NCI-H2029 treated with DMSO at 0.1 percent for 48 hours (cell line): ENCODE results near the gene MS4A8.
"Not testable (repeated sequence)": the region's sequence is repeated elsewhere in the genome, so short reads cannot be mapped to it uniquely, and the experiment has no call there.

Source experiments
- DNase-seq: peaks from one replicate; lab custom pipeline; 2025; lab: John Stamatoyannopoulos, UW

Gene MS4A8, protein sequence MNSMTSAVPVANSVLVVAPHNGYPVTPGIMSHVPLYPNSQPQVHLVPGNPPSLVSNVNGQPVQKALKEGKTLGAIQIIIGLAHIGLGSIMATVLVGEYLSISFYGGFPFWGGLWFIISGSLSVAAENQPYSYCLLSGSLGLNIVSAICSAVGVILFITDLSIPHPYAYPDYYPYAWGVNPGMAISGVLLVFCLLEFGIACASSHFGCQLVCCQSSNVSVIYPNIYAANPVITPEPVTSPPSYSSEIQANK

DNA sequence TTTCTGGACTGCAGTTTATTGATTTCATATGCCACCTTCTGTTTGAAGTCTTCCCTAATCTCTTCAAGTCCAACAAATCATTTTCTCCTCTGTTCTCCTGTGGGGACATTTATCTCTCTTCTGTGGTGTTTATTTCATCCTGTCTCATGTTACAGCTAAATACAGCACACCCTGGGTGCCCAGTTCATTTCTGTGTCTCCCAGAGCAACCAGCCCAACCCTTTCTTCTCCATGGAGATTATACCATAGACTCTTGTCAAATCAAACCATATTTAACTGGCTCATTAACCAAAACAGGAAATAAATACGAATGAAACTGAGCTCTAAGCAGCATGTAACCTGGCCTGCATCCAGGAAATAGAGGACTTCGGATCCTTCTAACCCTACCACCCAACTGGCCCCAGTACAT is at the start of gene MS4A8:
TSS of gene MS4A8 (plus strand) at position 329 of the 408 bp plus-strand sequence. CDS start 1,249 bp downstream, outside the sequence.
- DNase-seq: peak; percentile 97

DNA sequence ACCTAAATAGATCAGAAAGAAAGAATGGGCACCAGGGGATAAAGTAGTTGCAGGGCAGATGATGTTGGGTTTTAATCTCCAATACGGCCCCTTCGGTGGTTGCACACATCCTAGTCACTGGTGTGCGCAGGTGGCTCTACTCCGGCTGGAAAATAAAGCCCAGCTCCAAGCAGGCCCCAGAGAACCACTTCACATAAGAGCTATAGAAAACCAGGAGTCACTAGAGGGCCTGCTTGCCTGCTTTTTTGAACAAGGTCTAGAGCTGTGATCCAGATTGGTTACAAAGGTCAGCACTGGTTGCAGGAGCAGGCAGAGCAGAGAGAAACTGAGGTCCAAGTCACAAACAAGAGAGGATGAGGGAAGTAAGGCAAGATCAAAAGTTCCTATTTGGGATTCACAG is 41.5 kb upstream of the MS4A8 start:
- peak; percentile 97 for DNase-seq

DNA sequence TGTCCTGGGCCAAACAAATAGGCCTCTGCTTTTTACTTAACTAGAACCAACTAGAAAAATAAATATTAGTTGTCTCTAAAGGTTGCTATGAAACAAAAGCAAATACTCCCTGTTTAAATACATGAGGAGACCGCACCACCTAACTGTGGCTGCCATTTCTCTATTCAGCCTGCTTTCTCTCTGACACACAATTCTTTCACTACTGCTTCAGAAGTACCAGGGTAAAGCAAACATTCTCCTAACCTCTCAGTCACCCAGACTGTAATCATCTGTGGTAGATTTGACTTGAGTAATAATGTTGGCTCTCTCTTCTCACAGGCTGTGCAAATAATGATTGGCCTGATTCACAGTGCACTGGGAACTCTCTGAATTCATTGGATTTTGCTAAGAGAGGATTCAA is 41.0 kb upstream of the MS4A8 start:
- DNase-seq: peak; percentile 98

DNA sequence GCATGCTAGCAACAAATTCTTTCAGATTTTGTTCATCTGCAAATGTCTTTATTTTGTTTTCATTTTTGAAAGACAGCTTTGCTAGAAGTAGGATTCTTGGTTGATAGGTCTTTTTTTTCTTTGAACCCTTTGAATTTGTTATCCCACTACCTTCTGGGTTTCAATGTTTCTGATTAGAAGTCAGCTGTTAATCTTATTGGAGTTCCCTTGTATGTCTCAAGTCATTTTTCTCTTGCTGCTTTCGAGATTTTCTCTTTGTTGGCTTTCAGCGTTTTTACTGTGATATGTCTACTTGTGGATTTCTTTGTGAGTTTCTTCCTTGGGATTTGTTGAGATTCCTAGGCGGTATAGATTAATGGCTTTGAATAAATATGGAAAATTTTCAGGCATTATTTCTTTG is 27.2 kb upstream of the MS4A8 start:
- DNase-seq: no peak

DNA sequence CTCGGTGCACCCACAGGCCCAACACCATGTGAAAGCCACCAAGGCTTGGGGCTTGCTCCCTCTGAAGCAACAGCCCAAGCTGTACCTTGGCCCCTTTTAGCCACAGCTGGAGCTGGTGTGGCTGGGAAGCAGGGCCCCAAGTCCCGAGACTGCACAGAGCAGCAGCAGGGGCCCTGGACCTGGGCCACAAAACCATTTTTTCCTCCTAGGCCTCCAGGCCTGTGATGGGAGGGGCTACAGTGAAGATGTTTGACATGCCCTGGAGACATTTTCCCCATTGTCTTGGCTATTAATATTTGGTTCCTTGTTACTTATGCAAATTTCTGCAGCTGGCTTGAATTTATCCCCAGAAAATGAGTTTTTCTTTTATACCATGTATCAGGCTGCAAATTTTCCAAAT is 21.2 kb upstream of the MS4A8 start:
- not testable (repeated sequence) for DNase-seq

DNA sequence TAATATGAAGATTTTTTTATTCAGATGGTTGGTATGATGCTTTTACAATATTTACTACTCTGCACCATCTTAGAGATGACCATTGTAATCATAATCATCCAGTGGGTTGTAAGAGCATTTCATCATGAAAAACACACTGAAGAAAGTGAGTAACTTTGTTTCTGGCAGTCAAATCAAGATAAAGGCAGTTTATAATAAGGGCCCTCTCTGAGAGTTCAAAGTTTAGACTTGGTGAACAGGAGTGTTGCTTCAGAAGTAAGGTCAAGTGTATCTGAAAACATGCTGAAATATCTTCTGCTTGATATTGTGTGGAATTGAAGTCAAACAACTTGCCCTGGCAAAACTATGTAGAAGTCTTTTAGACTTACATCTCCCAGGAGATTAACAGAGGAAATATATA is 19.5 kb upstream of the MS4A8 start:
- DNase-seq: no peak

DNA sequence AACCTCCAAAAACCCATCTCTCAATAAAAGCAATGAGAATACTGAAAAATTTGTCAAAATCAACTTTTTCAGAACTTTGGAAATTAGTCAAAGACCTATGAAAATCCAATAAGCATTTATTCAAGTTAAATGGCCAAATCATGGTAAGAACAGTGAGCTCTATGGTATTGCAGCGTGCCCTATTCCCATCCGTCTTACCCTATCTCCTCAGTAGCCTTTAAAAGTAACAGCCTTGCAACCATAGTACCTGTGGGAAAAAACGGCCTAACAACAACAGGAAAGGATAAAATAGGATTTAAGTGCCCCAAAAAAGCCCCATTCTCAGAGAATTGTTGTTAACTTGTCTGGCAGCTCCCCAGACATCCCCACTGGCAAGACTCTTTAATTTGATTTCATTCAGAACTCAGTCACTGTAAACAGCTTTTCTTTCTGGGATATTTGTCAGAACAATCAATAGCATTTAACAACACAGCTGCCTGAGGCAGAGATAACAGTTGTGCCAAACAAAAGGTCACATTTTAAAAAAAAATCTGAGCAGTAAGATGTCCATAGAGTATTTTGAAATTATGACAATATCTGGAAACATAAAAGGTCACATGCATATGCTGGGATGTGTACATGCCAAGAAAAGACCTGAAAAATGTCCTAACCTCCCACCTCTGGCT is 18.8 kb upstream of the MS4A8 start:
- no peak for DNase-seq

DNA sequence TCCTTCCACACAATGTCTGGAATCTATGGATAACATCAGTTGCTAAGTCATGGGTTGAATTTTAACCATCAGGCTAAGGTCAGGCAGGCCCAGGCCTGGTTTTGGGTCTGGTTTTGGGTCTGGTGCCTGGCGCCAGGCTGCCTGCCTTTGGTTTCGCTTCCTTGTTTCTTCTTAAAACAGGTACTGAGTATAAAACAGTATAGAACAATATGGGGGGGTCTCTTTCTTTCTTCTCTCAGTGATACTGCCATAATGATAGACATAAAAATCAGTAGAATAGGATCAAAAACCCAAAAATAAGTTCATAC is 14.9 kb upstream of the MS4A8 start:
- DNase-seq: not testable (repeated sequence)

DNA sequence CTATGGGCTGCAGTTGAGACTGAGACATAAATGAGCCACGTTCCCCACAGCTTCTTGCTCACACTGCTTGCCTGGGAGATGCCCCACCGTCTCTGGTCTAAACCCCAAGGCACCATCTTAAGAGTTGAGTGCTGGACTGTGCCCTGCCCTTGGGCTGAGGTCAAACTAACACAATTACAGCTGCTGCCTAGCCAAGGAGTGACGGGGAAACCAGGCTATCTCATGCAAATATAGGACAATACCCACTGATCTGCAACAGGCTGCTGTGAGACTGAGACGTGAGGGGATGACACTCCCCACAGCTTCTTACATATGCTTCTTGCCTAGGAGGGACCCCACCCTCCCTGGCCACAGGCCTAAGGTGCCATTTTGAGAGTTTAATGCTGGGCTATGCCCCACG is 7.8 kb upstream of the MS4A8 start:
- no peak for DNase-seq

DNA sequence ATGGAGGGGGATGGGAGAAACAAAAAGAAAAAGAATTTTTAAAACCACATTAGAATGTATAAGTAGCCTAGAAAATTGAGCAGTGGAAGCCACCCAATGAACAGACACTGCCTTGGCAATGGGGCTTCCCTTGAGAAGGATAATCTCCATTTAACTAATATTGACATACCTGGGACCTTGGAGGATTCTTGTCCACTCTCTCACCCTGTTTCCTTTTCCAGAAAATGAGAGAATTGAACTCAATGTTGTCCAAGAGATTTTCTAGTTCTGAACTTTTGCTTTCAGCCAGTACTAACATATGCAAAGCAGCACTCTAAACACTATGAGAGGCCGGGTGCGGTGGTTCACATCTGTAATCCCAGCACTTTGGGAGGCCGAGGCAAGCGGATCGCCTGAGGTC is 524 bp downstream of the MS4A8 start:
- DNase-seq: no peak

DNA sequence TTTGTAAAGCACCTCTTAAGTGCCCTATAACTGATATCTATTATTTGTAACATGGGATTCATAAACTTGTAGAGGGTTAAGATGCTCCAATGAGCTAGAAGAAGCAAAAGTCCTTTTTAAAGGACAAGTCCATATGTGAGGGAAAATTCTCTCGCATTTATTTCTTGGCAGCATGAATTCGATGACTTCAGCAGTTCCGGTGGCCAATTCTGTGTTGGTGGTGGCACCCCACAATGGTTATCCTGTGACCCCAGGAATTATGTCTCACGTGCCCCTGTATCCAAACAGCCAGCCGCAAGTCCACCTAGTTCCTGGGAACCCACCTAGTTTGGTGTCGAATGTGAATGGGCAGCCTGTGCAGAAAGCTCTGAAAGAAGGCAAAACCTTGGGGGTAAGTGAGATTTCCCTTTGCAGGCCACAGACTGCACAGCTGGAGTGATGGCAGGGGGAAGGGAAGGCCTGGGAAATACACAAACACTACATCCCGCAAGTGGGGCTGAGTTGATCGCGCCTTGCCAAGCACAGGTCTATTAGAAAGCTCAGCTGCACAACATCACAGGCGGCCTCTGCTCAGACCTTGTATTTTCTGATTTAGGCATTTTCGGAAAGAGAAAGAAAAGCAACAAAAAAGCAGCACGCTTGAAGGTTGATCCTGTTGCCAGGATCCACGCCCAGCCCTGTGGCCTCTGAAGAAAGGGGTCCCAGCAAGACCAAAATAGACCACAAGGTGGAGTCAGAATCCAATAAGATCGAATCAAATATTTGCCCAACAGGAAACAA is 1.5 kb downstream of the MS4A8 start:
- peak; percentile 74 for DNase-seq

DNA sequence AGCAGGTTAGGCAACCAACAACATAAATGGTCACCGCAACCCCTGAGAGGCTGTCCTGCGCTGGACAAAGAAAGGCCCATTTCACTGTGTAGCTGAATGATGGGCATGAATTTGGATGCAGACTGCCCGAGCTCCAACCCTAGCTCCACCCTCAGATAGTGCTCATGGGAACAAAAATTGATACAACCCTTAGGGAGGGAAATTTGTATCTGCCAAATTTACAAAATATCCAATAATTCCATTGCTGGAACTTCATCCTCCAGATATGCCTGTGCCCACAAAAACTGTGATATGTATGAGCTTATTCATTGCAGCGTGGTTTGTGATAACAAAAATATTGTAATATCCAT is 2.0 kb downstream of the MS4A8 start:
- DNase-seq: no peak

DNA sequence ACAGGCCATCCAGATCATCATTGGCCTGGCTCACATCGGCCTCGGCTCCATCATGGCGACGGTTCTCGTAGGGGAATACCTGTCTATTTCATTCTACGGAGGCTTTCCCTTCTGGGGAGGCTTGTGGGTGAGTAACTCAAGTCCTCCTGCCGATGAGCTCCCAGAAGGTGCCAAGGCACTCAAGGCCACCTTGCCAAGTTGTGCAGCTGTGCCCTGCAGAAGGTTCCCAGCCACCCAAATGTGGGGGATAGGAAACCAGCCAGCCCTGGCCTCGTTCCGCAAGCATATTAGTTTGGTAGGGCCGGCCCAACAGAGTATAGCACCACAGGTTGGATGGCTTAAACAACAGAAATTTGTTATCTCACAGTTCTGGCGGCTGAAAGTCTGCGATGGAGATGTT is 4.0 kb downstream of the MS4A8 start:
- DNase-seq: no peak

DNA sequence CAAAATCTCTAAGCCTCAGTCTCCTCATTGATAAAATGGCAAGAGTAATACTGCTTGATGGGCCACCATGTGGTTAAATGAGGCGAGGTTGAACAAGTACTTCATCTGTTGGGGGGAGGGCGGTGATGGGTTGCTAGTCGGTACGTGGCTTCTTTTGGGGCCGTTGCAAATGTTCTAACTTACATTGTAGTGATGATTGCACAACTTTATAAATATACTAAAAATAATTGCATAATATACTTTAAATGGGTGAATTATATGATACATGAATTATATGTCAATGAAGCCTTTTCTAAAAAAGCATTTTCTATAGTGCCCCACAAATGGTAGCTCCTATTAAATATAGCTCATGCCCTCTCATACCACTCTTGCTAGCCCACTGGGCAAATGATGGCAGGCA is 6.5 kb downstream of the MS4A8 start:
- DNase-seq: no peak

DNA sequence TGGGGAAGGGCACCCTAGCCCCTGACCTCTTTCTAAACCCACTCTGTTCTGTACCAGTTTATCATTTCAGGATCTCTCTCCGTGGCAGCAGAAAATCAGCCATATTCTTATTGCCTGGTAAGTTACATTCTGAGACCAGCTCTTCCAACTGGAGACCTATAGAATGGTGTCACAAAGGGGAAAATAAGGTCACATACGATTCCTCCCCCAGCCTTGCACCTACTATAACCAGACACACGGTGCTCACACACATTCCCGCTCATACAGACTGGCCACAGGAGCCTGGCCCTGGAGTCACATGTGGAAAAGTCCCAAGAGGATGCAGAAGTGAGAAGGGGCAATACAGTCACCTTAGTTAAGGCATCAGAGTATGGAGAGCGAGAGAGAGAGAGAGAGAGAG is 7.5 kb downstream of the MS4A8 start:
- DNase-seq: no peak

DNA sequence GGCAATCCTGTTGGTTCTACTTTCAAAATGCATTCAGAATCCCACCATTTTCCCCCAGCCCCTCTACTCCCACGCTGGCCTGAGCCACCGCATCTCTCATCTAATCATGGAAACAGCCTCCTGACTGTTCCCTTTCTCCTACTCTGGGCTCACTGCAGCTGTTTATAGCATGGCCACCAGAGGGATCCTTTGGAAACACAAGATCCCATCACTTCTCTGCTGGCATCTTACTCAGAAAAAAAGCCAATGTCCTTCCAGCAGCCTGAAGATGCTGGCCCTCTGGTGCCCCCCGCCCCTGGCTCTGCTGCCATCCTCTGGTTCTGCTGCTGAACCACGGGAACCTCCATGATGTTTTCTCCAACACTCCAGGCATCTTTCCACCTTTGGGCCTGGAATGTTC is 11.1 kb downstream of the MS4A8 start:
- no peak for DNase-seq

DNA sequence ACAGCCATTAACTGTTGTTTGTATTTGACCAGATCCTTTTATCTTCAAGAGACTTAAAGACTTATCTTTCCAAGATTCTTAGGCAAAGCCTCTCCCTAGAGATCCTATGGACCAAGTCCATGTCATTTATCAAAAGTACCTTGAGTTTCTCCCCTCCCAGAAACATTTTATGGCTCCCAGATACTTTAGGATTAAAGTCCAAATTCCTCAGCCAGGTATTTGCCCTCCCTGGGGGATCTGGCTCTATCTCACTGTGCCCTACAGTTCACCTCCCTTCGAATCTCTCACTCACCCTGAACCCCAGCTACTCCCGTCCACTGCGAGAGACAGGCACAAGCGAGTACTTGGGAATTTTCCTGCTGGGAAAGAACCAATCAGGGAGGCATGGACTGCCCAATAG is 11.9 kb downstream of the MS4A8 start:
- no peak for DNase-seq

DNA sequence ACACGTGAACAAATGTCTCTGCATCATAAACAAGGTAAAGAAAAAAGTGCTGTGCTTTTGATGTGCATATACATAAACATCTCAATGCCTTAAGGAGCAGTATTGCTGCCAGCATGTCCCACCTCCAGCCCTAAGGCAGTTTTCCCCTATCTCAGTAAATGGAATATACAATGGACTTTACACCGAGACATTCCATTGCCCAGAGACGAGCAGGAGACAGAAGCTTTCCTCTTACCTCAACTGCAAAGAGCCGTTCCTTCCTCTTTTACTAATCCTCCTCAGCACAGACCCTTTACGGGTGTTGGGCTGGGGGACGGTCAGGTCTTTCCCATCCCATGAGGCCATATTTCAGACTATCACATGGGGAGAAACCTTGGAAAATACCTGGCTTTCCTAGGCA is 14.0 kb downstream of the MS4A8 start:
- not testable (repeated sequence) for DNase-seq

DNA sequence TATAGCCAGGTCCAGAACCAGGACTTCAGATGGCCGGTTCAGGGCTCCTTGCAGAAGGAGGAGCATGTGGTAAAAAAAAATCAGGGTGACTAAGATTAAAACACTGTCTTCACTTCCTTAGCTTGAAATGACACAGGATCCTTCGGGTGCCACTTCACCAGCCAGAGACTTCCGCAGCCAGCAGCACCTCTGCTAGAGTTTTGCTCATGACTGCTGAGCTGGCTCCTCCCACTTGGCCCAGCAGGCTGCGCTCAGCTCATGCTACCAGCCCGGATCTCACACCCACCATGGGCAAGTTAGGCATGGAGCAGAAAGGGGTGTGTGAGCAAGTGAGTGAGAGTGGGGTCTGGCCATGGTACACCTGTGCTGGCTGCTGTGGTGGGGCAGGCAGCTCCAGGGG is 18.5 kb downstream of the MS4A8 start:
- DNase-seq: no peak

DNA sequence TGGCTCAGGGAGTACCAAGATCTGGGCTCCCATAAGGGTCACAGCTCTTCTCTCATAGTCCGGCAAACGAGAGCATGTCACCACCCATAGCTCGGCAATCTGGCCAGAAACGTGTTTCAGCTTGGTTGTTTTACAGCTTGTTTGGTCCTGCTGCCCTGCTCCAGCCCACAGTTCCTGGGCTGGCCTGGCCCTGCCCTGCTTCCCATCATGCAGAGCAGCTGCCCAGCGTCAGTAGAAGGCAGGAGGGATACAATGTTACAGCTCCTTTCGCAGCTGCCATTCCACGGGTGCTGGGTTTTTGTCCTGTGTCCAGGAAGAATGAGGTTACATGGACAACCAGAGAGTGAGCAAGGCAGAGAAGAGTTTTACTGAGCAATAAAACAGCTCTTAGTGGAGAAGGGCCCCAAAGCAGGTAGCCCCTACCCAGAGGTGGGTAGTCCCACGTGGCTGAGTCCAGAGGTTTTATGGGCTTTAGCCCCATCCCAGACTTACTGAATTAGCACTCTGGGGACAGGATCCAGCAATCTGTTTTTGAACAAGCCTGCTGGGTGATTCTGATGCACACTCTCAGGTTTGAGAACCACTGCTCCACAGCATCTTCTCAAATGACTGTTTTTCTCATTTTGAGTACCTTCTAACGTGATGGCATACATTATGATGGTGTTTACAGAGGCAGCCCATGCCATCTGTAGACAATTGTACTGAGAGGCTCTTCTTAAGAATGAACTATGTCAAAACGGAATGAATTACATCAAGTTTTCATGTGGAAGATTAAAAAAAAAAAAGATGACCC is 19.3 kb downstream of the MS4A8 start:
- no peak for DNase-seq

DNA sequence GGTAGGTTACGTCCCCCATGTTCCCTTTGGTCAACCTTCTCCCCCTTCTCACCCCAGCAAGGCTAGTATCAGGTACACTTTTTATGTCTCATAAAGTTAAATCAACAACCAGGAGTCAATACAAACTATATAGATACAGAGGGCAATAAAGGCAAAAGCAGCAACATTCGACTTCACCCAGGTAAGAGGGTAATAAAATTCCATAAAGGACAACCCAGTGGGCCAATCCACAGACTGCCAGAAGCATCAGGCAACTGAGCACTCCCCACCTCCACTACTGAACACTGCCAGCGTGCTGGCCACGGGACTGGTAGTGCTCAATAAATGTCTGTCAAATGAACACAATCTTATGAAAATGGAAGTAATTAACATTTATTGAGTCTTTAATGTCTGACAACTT is 20.0 kb downstream of the MS4A8 start:
- DNase-seq: no peak

DNA sequence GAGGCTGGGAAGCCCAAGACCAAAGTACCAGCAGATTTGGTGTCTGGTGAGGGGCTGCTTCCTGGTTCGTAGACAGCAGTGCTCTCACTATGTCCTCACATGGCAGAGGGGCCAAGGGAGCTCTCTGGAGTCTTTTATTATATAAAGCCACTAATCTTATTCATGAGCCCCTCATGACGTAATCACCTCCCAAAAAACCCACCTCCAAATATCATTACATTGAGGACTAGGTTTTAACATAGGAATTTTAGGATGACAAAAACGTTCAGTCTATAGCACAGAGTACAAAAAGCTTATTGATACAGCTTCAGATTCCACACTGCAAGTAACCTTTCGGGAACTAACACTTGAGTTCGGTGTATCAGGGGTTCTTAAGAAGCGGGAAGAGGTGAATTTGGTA is 21.0 kb downstream of the MS4A8 start:
- DNase-seq: no peak

DNA sequence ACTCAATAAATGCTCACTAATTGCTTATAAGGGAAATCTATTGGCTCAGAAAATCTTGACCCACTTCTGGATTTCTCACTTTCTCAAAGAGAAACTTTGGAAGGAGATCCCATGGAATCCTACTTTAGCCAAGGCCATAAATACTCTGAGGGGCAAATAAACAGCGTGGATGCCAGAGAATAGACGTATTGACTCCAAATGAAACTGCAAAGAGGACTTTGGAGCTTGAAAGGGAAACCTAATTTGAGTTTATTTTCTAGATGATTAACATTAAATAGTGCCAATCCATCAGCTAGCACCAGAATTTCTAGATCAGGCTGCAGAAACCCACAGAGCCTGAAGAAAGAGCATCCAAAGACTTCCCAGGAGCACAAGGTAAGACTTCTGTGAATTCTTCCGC is 25.0 kb downstream of the MS4A8 start, which contains the start of gene MS4A18:
TSS of gene MS4A18 (plus strand) at position 301 of the 400 bp plus-strand sequence.
- DNase-seq: no peak
